Neural crest cell (in vitro differentiated cells): ENCODE results near the gene PEX10. TPM values are rescaled to one million over a fixed set of nuclear protein-coding genes. Genes with fewer than 3 reads are reported as not detected.

Source experiments
- DNase-seq: peaks from one replicate; pipeline ENCODE4 v3.0.0; 2021; ENCODE audit warnings: low read depth, mixed read lengths, low spot score
- H3K27ac Mint-ChIP-seq: one replicate; pipeline ENCODE4 v1.8.0; 2021; ENCODE audit warnings: mild to moderate bottlenecking, mixed read lengths; ENCODE audit not compliant: unreplicated experiment
- H3K27me3 Mint-ChIP-seq: 2 replicates; pipeline ENCODE4 v1.8.0; 2021; ENCODE audit warnings: low read depth, mild to moderate bottlenecking, mixed read lengths
- H3K36me3 Mint-ChIP-seq: 2 replicates; pipeline ENCODE4 v1.8.0; 2021; ENCODE audit warnings: low read depth, mild to moderate bottlenecking, mixed read lengths
- H3K4me1 Mint-ChIP-seq: 2 replicates; pipeline ENCODE4 v1.8.0; 2021; ENCODE audit warnings: mixed read lengths
- H3K4me3 Mint-ChIP-seq: one replicate; pipeline ENCODE4 v1.8.0; 2021; ENCODE audit warnings: mild to moderate bottlenecking, mixed read lengths
- H3K9me3 Mint-ChIP-seq: 2 replicates; pipeline ENCODE4 v1.8.0; 2021; ENCODE audit warnings: mixed read lengths
- total RNA-seq: library from RNA; stranded (reverse); gene quantifications from 2 replicates; pipeline ENCODE4 v1.2.1, GENCODE V29; 2021
- TF ChIP-seq, protein P1 (sequence below): fragments of 200-600 bp; sonication (generic); conservative IDR thresholded peaks from 2 replicates; pipeline ENCODE4 v1.5.0; 2021; ENCODE audit warnings: antibody characterized with exemption, mild to moderate bottlenecking

Gene PEX10
- total RNA-seq, 1 donor from 2014 or later, result 31.2 TPM

DNA sequence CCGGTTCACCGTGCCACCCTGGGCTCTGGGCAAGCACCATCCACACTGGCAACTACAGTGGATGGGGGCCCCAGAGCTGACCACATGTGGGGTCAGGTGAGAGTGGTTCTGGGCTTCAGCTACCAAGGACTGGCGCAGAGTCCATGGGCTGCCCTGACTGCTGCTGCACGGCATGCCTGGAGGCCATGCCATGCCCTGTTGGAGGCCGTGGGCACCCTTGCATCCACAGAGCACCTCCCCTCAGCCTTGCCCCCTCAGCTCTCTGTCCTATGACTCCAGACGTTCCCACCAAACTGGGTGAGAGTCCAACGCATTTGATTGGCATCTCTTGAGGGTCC lies 36.5 kb downstream of the PEX10 start:
- Mint-ChIP-seq H3K4me3 (no peak overlapping the region), H3K4me1 (no peaks in the 10 kb centered on the region), H3K27ac (no peak overlapping the region), H3K9me3 (no peaks in the 10 kb centered on the region), H3K36me3 (peaks cover 2% of the 10 kb centered on the region), H3K27me3 (no peaks in the 10 kb centered on the region)
- TF ChIP-seq, protein P1, sequence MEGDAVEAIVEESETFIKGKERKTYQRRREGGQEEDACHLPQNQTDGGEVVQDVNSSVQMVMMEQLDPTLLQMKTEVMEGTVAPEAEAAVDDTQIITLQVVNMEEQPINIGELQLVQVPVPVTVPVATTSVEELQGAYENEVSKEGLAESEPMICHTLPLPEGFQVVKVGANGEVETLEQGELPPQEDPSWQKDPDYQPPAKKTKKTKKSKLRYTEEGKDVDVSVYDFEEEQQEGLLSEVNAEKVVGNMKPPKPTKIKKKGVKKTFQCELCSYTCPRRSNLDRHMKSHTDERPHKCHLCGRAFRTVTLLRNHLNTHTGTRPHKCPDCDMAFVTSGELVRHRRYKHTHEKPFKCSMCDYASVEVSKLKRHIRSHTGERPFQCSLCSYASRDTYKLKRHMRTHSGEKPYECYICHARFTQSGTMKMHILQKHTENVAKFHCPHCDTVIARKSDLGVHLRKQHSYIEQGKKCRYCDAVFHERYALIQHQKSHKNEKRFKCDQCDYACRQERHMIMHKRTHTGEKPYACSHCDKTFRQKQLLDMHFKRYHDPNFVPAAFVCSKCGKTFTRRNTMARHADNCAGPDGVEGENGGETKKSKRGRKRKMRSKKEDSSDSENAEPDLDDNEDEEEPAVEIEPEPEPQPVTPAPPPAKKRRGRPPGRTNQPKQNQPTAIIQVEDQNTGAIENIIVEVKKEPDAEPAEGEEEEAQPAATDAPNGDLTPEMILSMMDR, result no peak
- DNase-seq, result no peak

DNA sequence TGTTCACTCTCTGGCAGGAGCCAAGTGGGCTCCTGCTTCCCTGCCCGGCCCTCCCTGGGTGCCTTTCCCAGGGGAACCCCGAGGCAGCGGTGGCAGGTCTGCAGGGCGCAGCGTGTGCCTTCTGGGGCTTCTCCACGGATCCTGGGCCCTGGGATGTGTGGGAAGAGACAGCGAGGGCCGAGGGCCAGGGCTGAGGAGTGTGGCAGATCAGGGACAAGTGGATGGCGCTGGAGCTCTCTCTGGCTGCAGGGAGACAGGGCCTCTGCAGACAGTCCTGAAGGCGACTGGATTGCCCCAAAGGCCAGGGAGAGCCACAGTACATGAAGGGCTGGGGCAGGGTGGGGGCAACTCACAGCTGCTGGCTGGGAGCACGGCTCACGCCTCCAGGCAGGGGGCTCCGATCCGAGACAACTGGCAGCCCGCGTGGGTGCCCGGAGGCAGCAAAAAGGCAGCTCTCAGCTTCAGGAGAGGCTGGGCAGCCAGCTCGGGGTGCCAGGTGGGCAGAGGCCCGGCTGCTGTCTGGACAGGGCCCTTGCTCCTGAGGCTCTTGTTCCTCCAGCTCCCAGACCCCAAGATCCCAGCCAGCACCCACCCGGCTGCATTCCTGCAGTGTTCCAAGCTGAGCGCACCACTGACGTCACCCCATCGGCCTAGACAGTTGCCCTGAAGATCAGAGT lies 37.0 kb downstream of the PEX10 start:
- H3K27ac Mint-ChIP-seq, result no peak overlapping the region
- peaks cover 2% of the 10 kb centered on the region for H3K36me3 Mint-ChIP-seq
- H3K4me1 Mint-ChIP-seq, result no peaks in the 10 kb centered on the region
- H3K9me3 Mint-ChIP-seq, result no peaks in the 10 kb centered on the region
- no peak for DNase-seq
- TF ChIP-seq, protein P1, result no peak
- no peak overlapping the region for H3K4me3 Mint-ChIP-seq
- H3K27me3 Mint-ChIP-seq, result no peaks in the 10 kb centered on the region

DNA sequence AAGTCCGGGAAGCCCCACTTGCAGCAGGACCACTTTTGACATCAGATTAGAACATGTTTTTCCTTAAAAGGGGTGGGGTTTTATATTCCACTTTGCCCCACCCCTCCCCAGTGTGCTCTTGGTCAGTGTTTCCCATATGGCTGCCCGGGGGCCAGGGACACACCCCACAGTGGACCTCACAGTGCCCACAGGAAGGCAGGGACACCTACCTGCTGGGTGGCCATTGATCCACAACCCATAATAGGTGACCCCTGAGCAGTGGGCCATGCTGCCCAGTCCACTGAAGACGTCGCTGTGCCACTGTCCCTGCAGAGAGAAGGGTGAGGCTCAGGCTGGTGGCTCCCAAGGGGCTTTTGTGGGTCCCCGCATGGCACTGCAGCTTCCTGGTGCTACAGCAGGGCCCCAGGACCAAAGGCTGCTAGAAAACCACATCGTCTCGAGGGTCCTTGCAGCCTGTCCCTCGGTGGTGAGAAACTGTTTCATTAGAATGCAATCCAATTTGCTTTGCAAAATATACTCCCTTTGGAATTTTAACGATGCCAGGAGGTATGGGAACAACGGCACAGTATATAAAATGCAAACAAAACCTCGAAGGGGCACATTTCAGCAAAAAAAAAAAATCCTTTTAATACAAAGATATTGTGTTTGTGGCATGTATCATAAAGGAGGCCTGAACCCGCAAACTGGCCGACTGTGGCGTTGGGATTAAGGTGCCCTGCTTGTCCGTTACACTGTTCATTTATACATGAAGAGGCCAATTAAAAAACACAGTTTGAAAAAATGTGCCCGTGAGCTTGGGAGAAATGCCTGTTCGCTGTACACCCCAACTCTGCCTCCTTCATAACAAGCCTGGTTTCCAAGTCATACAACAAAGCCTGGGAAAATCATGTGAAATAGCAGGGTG lies 37.9 kb downstream of the PEX10 start:
- no peaks in the 10 kb centered on the region for H3K4me1 Mint-ChIP-seq
- no peaks in the 10 kb centered on the region for H3K9me3 Mint-ChIP-seq
- TF ChIP-seq, protein P1, result no peak
- no peak overlapping the region for H3K4me3 Mint-ChIP-seq
- no peak overlapping the region for H3K27ac Mint-ChIP-seq
- H3K36me3 Mint-ChIP-seq, result peaks cover 2% of the 10 kb centered on the region
- H3K27me3 Mint-ChIP-seq, result no peaks in the 10 kb centered on the region
- DNase-seq, result no peak

DNA sequence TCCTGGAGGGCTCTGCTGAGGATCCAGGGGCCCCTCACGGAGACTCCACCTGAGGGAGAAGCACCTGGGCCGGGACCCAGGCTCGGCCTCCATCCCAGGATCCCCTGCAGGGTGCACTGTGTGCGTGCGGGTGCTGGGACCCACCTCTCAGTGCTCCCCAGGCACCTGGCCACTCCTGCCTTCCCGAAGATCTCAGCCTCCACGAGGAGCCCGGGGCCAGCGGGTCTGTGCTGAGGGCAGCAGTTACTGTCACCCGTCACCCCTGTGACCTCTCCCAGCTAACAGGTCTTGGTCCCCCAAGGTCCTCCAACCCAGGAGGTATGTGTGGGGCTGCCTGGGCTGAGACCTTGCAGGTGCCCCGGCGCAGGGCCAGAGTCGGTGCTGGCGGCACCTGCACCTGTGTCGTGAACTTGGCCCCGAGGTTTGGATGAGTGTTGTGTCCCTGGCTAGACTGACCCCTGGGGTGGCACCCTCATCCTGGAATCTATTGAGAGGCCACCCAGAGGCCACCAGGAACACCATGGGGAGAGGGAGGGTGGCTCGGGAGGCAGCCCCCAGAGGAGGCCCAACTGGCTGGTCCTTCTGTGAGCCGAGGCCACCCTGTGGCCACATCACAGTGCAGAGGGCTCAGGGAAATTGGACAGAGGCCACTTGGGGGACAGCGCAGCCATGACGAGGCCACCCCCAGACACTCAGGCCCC lies 38.7 kb downstream of the PEX10 start:
- DNase-seq, result no peak
- no peaks in the 10 kb centered on the region for H3K27me3 Mint-ChIP-seq
- peaks cover 2% of the 10 kb centered on the region for H3K36me3 Mint-ChIP-seq
- H3K9me3 Mint-ChIP-seq, result no peaks in the 10 kb centered on the region
- no peak overlapping the region for H3K27ac Mint-ChIP-seq
- no peak overlapping the region for H3K4me3 Mint-ChIP-seq
- no peaks in the 10 kb centered on the region for H3K4me1 Mint-ChIP-seq
- TF ChIP-seq, protein P1, result no peak

DNA sequence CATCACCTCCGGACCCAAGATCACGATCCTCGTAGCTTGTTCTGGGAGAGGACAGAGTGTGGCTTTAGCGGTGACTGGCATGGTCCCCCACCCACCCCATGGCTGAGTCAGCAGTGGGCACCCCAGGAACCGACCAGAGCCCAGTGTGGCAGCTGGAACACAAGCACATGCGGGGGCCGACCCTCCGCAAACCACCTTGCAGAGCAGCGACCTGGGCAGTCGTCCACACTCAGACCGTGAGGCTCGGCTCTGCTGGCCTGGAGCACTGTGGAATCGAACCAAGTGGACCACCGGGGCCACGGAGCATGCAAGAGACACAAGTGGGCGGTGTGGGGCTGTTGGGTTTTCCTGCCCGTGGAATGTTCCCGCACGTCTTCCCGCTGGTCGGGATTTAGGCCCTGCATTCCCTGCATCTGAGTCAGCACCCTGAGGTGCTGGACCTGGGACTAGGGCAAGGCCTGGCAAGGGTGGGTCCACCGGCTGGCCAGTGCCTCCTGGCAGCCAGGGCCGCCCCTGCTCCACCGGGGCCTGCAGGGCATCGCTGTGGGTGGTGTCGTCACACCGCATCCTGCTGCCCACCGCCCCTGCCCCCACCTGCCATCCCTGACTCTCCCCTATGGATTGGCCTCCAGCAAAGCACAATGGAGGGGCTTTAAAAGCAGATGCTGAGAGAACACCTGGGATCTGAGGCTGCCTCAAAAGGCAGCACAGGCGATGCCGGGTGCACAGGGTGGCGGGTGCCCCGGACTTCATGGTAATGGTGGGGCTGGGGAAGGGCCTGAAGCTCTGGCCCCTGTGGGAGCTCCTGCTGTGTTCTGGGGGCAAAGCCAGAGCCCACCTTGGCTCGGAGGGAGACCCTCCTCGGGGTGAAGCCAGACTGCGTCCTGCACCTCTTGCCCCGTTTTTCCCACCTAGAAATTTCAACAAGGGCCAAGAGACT lies 39.5 kb downstream of the PEX10 start:
- DNase-seq, result no peak
- H3K4me1 Mint-ChIP-seq, result no peaks in the 10 kb centered on the region
- no peak overlapping the region for H3K27ac Mint-ChIP-seq
- peaks cover 9% of the 10 kb centered on the region for H3K36me3 Mint-ChIP-seq
- no peaks in the 10 kb centered on the region for H3K9me3 Mint-ChIP-seq
- no peak overlapping the region for H3K4me3 Mint-ChIP-seq
- no peaks in the 10 kb centered on the region for H3K27me3 Mint-ChIP-seq
- TF ChIP-seq, protein P1, result no peak
